SH-SY5Y (cell line): ENCODE results near the gene ARMS2.

ENCODE experiments used
- GATA2 ChIP-seq: IDR thresholded peaks from 2 replicates; pipeline ENCODE4 v1.6.1; 2011; ENCODE audit warnings: mild to moderate bottlenecking, low read depth, low read length
- GATA3 ChIP-seq: IDR thresholded peaks from 2 replicates; pipeline ENCODE4 v1.6.1; 2011; ENCODE audit warnings: low read depth, mild to moderate bottlenecking, low read length, moderate library complexity

- TF ChIP-seq GATA2 (no peak), GATA3 (no peak)
Measured at GRCh38 chr10:122487174-122487765, 32.8 kb downstream of the ARMS2 start.
